Smooth muscle cell of the pulmonary artery (primary cell): Measurements from ENCODE around the gene PRMT5. TPM values are rescaled to one million over a fixed set of nuclear protein-coding genes. Genes with fewer than 3 reads are reported as not detected.

ENCODE experiments used
- total RNA-seq: library from RNA; depleted of rRNA; stranded (reverse); fragments of >200 nt; gene quantifications from 2 replicates; pipeline ENCODE4 v1.2.3, GENCODE V29; 2014

Gene PRMT5
- 47.2 and 51.7 TPM in 2 replicates for total RNA-seq

DNA sequence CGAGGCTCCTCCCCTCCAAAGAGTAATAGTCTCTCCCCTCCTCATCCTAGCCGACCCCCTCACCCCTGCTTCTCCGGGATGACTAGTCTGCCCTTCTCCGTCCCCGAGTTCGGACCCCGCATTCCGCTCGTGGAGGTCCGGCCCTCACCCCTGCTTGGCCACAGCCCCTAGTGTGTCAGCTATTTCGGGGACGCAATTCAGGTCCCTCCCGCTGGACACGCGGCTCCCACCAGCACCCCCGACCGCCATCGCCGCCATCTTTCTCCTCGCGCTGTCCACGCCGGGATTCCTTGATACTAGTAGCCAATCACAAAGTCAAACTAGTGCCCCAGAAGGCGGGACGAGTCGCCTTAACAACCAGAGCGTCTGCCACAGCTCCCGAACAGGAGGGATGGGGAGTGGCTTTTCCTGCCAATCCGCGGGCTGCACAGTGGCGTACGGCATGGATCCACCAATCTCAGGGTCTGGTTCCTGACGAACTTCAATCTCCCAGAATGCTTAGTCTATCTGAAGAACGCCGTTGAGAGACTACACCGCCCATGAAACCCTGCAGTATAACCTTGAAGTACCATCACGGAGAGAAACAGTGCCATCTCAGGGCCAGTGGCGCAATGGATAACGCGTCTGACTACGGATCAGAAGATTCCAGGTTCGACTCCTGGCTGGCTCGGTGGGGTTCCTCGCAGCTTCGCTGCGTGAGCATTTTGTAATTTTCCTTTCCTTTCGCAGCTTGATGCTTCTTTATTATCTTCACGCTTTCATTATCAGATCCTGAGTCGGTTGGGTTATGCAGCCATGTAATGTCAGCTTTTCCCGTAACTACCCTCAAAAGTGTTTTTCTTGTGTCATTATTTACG, at the start of gene PRMT5:
TSS of gene PRMT5 (minus strand) at position 273 of the 857 bp plus-strand sequence. CDS start at position 258, 15 bp downstream.

DNA sequence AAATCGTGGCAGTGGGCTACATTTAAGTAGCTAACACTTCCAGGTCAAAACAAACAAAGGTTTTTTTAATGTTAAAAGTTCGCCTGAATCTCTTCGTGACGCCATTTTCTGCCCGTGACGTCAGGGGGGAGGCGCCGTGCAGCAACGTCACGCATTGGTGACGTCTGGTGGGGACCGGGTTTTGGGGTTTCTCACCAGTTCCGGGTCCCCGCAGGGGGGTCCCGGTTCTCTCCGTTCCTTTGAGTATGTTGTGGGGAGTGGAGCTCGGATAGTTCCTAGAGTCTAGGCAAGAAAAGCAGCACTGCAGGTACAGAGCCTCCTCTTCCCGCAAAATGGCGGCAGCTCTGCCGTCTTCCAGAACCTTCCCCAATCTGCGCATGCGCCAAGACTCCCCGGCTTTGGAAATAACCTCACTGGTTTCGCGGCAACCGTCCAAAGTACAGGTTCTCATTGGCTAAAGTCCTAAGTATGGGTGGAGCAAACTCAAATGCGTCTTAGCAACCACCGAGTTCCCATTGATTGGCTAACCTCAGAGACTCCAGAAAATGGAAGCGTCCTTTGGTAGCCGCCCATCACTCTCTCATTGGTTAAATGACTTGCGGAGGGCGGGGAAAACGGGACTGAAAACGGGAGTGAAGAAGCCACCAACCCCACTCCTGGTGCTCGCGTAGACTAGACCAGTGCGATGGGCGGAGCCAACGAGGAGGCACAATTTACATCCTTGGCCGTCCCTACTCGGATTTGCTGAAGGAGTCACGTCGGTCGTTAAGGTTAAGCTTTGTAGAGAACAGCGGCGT, 10.2 kb downstream of the PRMT5 start, which contains the start of gene RBM23:
TSS of gene RBM23 (minus strand) at position 346 of the 797 bp plus-strand sequence.

DNA sequence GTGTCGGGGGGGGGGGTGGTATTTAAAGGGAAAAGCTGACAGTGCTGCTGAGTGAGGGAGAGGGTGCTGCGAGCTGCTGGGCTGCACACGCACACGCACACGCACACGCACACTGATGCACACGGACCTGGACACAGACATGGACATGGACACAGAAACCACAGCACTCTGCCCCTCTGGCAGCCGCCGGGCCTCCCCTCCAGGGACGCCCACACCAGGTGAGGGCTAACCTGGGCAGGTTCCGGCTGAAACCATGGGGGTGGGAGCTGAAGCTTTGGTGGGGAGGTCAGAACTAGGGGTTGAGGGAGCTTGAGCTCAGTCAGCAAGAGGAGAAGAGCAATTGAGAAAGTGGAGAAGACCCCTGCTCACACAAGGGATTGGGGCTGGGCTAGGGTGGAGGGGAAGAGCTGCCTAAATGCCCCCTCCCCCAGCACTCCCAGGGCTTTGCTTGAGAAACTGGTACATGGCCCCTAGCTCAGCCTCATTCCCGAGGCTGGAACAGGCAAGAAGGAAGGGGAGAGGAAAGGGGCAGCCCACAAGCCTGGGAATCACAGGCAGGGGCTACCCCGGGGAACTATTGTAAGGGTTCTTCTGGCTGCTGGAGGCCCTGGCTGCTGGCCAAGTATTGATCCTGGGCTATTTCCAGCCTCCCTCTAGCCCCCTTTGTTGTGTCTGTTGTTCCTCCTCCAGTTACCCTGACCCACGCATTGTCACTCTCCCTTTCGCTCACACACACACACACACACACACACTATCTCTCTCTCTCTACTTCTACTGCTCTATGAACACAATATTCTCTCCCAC, 45.8 kb downstream of the PRMT5 start, which contains the start of gene REM2:
TSS of gene REM2 (plus strand) at position 50 of the 804 bp plus-strand sequence. CDS start at position 116, 66 bp downstream.

DNA sequence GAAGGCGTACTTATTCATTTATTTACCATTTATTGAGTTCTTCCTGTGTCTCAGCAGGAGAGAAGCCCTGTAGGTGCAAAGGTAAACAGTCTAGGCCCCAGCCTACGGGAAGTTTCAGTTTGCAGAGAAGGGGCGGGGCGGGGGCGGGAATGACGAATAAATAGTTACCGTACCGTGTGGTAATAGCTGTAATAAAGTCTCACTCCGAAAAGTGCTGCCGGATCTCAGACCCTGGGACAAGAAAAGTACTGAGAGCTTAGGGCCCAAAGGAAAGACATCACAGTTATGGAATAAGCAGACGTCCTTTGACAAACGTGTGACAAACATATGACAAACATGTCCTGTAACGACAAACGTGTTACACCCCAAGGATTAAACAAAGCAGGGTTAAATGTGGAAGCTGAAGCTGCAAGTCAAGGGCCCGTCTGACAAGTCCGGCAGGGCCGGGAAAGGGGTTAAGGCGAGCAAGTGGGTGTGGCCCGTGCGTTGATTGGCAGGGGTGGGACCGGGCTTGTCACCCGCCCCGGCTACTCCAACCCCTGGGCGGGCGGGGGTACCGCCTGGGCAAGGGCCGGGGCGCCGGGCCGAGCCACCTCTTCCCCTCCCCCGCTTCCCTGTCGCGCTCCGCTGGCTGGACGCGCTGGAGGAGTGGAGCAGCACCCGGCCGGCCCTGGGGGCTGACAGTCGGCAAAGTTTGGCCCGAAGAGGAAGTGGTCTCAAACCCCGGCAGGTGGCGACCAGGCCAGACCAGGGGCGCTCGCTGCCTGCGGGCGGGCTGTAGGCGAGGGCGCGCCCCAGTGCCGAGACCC, 57.7 kb downstream of the PRMT5 start, which contains the start of gene LRP10:
TSS of gene LRP10 (plus strand) at position 517 of the 809 bp plus-strand sequence. CDS start 564 bp downstream, outside the sequence.

Other genes with a start within 250 kb of the PRMT5 start
- 77.8 and 97.1 TPM in 2 replicates for gene OXA1L, start 162.7 kb downstream of the PRMT5 start, total RNA-seq
- 3.4 and 34.2 TPM in 2 replicates for gene SLC7A7, start 113.9 kb downstream of the PRMT5 start, total RNA-seq
- 27.4 and 27.9 TPM in 2 replicates for gene MRPL52, start 99.5 kb downstream of the PRMT5 start, total RNA-seq
- gene MMP14, start 92.8 kb downstream of the PRMT5 start, total RNA-seq: 445 and 1,032 TPM in 2 replicates
- gene LRP10, start 57.6 kb downstream of the PRMT5 start, total RNA-seq: 262 and 319 TPM in 2 replicates
- gene REM2, start 46.2 kb downstream of the PRMT5 start, total RNA-seq: 0.07 and 0.13 TPM in 2 replicates
- 47.0 and 52.3 TPM in 2 replicates for gene RBM23, start 10.2 kb downstream of the PRMT5 start, total RNA-seq
- 22.2 and 30.2 TPM in 2 replicates for gene HAUS4, start 27.7 kb upstream of the PRMT5 start, total RNA-seq
- gene AJUBA, start 53.2 kb upstream of the PRMT5 start, total RNA-seq: 43.2 and 61.2 TPM in 2 replicates
- 10.2 and 12.7 TPM in 2 replicates for gene C14orf93, start 80.8 kb upstream of the PRMT5 start, total RNA-seq
- 174 and 207 TPM in 2 replicates for gene PSMB5, start 105.5 kb upstream of the PRMT5 start, total RNA-seq
- not detected in 2 replicates for gene PSMB11, start 112.8 kb upstream of the PRMT5 start, total RNA-seq
- 5.0 and 5.1 TPM in 2 replicates for gene CDH24, start 128.1 kb upstream of the PRMT5 start, total RNA-seq
- 67.6 and 71.1 TPM in 2 replicates for gene ACIN1, start 165.8 kb upstream of the PRMT5 start, total RNA-seq
- 58.3 and 60.9 TPM in 2 replicates for gene C14orf119, start 166.1 kb upstream of the PRMT5 start, total RNA-seq
- gene CIROP, start 175.6 kb upstream of the PRMT5 start, total RNA-seq: 0.13 TPM in 1 of 2 replicates, not detected in the other
- not detected in 2 replicates for gene CEBPE, start 189.9 kb upstream of the PRMT5 start, total RNA-seq